HG03196 (cell line): ENCODE results near the gene LAMC2.
A peak's percentile ranks its signal among the peaks of the same experiment; 100 is the strongest.

Experiments
- ATAC-seq: cut with Tn5 transposase; IDR thresholded peaks from one replicate; pipeline ENCODE4 v1.9.1; 2021; ENCODE audit not compliant: unreplicated experiment

Gene LAMC2

DNA sequence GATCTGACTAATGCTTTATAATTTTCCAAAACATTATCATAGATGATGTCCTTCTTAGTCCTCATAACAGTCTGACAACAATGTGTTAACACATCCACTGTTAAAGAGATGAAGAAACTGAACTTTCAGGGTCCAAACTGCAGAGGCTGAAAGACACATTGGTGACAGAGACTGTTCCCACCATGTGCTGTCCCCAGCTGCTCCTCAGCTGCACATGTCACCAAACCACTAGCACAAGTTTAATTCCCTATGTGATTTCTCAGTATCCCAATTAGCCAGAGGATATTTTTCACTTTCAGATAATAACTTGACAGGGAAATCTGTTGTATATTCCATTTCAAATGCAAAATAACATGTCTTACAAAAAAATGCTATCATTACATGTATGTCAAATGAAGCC lies 24.6 kb downstream of the LAMC2 start:
- ATAC-seq = no peak

DNA sequence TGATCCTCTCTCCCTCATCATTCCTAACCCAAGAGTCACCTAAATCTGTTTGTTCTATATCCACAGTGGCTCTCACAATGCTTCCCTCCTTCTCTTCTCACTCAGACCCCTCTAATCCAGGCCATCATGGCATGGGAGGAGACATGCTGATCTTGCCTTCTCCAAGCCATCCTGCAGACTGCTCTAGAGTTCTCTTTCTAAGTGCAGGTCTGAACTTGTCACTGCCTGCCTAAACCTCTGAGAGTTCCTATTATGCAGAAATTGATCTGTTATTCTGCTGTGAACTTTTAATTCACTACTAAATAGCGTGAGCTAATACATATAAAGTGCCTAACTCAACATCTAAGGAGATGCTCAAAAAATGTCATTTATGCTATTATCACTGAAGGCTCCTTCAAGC lies 26.8 kb downstream of the LAMC2 start:
- ATAC-seq = no peak

DNA sequence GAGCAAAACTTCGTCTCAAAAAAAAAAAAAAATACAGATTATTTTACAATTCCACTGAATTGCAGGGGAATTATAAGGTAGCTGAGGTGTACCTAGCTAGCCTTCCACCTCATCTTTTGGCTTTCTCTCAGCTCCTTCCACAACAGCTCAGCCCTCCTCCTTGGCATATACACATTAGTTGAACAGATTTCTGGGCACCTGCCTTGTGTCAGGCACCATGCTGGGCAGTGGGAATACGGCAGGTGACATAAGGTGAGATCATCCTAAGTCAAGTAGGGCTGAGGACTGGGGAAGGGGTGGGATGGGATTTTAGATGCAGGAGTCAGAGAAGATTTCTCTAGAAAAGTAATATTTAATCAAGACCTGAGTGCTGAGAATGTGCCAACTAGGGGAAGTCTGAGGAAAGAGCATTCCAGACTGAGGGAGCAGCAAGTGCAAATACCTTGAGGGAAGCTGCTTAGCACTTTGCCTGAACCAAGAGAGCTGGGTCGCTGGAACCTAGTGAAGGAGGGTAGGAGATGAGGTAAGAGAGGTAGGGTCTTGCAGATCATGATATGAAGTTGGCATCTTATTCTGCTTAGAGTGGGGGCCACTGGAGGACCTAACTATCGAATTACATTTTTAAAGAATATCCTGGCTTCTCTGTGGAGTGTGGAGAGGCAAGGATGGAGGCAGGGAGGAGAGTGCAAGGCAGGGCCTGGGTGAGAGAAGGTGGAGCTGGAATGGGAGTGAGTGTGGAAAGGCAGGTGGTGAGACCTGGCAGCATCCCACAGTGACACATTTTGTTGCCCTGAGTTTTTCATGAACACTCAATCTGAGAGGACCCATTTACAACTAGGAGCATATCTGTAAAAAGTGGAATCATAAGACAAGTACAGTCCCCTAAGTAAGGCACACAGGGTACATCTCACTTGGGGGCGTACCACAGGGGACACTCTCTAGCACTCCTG lies 28.2 kb downstream of the LAMC2 start:
- no peak for ATAC-seq

DNA sequence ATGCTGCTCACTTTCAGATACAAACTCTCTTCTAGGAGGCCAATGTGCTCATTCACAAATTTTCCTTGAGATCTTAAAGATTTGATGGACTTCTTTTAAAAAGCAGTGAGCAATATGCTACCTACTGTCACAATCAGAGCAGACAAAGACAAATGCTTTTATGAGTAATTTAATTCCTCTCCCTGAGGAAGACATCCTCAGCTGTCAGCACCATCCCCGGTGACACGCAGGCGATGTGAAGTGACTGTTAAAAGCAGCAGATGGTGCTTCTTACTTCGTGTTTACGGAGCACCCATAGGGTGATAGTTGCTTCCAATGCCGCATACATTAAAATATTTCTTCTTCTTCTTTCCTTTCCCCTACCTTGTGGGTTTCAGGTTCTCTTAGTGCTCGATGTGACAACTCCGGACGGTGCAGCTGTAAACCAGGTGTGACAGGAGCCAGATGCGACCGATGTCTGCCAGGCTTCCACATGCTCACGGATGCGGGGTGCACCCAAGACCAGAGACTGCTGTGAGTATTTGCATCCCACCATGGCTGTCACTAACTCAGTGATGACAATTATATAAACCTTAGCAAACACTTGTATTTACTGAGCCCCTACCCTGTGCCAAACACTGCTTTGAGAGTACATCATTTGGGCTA lies 29.1 kb downstream of the LAMC2 start:
- no peak for ATAC-seq

DNA sequence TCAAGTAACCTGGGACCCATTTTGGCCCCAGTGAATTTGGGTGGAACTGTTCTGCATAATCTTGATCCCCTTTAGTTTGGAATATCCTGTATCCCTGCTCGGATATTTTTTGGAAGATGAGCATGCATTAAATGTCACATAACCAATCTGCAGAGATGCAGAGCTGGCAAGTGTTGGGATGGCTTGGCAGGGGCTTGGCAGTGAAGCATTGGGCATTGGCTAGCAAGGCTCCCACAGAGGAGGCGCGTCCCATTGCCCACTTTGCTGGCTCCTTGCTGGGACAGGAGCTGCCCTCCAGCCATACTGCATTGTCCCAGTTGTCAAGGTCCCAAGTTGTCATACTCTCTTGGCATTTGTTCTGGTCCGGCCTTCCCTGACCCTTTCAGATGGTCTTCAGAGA lies 29.9 kb downstream of the LAMC2 start:
- no peak for ATAC-seq

DNA sequence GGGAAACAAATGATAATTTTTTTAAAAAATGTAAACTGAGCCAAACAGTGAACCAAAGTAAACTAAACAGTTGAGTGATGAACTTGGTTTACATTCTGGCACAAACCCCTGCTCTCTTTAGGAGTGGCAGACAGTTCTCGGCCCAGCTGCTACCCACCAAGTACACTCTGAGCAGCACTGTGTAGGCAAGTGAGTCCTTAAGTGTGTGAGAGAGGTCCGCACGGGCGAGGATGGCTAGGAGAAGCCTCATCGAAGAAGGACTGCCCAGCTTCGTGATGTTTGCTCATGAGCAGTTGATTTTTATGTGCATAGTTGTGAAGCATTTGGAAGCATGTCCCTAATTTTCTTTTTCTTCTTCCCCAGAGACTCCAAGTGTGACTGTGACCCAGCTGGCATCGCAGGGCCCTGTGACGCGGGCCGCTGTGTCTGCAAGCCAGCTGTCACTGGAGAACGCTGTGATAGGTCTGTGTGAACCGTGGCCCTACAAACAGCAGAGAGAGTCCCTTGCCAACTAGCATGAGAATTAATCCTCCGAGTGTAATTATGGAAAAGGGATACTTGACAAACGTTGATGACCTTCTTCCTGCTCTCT lies 32.1 kb downstream of the LAMC2 start:
- no peak for ATAC-seq

DNA sequence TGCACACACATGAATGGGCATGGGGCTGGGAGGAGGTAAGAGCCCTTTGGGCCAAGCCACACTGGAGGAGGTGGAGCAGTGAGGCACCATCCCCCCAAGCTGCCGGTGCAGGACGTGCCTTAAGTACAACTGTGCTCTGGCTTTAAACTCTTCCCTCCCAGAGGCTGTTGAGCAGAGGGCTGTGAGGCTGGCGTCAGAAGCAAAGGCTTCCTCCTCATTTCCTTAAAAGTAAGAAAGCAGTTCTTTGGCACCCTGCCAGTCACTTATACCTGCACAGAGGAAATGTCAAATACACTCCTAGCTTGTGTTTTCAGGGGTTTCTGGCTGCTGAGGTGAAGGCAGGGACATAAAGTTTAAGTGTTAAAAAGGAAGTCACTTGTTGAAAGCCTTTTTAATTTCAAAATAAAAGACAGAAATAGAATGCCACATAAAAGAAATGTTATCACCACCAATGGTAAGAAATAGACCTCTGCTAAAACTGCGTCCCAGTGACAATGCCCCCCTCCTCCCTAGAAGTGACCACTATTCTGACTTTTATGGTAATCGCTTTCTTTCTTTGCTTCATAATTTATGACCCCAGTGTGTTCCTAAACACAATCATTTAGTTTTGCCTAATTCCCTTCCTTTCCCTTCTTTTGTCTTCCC lies 33.0 kb downstream of the LAMC2 start:
- ATAC-seq = no peak

DNA sequence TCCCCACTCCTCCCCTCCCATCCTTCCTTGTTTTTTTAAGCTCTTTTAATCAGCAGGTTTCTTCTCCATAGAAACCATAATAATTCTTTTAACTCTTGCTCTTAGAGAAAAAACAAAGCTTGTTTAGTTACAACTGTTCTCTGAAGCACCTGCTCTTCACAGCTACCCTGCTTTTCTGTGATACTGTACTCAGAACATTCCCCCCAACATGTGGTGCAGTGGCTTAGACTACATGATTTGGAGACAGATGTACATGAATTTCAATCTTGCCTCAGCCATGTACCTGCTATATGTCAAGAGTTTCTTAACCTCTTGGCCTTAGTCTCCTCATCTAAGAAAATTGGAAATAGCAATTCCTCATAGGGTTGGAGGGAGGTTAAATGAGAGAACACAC lies 33.5 kb downstream of the LAMC2 start:
- ATAC-seq = no peak

DNA sequence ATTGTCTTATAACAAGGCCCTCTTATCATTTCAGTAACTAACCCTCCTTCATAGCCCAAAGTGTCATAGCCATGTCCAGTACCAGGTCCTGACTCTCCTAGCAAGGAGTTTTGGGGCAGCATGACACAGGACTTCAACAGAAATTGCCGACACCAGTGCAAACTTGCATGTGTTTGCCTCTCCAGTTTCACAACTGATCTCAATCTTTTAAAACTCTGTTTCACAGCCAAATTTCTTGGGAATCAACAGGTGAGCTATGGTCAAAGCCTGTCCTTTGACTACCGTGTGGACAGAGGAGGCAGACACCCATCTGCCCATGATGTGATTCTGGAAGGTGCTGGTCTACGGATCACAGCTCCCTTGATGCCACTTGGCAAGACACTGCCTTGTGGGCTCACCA lies 36.8 kb downstream of the LAMC2 start:
- ATAC-seq = no peak

DNA sequence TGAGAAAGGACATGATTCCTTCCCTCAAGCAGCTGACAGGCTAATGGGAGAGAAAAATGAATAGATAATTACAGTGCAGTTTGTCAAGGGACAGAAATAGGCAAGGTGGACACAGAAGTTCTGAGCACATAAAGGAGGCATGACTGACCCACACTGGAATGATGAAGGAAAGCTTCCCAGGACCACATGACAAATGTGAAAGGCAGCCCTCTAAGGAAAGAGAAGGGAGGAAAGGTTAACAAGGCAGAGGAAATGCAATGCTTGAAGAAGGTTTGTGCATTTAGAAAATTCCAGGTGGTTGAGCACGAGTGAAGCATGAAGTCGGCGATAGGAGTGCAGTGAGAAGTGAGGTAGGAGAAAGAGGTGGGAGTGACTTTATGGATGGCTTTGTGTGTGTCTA lies 37.4 kb downstream of the LAMC2 start:
- ATAC-seq = no peak

DNA sequence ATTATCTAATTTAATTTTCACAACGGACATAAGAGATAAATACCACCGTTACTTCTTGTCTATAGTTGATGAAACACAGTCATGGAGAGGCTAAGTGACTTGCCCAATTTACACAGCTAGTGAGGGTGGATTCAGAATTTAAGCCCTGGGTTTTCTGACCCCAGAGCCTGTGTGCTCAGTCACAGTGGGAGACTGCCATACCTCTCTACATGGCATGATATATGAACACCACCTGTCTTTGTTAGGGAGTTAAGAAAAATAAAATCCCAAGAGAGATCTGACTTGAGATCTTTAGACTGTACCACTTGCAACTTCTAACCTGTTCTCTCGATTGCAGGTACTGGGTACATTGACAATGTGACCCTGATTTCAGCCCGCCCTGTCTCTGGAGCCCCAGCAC lies 40.3 kb downstream of the LAMC2 start:
- no peak for ATAC-seq

DNA sequence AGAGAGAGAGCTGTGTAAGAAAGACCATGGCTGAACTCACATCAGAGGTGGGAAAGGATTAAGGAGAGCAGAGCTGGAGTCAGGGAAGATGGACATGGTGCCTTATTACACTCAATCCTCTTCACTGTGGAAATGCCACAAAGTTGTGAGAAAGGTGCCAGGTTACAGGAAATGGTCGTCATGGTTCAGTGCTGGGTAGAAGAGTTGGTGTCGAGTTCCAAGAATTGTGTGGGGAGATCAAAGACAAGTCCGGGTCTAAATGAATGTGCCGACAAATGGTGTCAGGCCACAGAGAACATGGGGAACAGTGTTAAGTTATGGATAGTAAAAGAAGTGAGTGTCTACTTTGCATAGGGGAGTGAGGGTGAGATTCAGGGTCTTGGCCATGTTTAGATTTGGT lies 40.9 kb downstream of the LAMC2 start:
- ATAC-seq = no peak

DNA sequence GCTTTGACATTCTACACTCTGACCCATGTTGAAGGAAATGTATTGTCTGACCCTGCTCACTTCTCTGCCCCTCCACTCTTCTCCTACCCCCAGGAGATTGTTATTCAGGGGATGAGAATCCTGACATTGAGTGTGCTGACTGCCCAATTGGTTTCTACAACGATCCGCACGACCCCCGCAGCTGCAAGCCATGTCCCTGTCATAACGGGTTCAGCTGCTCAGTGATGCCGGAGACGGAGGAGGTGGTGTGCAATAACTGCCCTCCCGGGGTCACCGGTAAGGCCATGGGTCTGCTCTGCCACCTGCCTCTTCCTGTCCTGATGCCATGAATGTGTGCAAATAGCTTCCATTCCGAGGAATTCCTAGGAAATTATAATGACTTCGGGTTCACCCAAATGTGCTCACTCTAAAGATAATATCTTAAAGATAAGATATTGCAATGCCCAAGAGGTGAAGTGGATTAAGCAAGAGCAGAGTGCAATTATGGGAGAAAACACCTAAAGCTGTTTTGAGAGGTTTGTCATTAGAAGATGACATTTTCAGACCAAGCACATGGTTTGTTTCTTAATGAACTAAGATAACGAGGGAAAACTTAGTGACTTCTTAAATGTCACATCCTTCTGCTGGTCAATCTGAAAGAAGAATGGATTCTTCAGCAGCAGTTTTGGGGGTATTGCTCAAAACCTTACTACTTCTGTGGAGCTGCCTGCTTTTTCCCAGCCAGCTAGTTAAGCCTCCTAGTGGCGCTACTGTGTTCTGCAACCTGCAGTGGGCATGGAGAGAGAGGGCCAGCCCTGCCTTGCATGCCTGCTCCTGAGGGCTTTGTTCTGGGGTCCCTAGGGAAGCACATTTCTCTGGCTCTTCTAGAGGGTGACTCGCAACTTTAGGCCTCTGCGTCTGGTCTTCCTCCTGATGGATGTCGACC lies 41.6 kb downstream of the LAMC2 start:
- ATAC-seq = peak; percentile 51

DNA sequence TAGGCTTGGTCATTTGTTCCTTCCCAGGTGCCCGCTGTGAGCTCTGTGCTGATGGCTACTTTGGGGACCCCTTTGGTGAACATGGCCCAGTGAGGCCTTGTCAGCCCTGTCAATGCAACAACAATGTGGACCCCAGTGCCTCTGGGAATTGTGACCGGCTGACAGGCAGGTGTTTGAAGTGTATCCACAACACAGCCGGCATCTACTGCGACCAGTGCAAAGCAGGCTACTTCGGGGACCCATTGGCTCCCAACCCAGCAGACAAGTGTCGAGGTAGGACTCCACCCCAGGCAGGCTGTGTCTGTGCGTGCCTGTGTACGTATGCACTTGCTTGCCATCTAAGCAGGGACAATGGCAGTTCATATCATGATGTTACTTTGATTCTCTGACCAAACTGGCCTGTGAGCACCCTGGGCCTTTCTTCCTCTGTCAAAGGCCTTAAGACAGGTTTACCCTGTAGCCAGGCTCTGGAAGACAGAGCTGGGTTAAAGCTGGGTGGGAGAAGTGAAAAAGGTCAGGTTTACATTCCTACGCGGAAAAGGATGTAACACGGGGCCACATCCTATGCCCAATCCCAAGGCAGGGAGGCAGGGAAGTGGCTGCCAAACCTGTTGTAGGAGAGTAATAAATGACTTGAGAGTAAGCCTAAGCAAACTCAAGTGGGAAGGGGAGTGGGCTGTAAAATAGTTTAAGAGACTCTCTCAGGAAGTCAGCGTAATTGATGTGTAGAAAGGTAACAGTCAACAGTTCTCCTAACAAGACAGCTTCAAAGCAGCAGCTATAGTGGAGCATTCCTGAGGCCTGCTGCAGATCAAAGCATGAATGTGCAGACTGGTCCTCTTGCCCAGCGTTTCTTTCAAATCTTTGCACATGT lies 42.5 kb downstream of the LAMC2 start:
- ATAC-seq = no peak

DNA sequence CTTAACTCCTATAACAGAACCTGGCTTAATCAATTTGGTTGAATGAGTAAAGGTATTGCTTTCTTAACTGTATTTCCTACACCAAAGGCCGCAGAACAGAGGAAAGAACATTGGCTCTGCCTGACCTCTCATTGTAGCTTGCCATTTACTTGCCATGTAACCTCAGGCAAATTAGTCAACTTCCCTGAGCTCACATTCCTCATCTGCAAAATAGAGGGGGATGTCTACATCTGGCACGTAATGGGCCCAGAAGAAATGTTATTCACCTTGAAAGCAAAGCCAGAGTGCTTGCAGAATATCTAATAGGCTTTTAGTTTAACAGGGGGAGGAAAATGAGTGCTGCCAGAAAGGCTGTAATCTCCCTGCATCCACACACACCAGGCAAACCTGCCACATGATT lies 44.3 kb downstream of the LAMC2 start:
- ATAC-seq = no peak

DNA sequence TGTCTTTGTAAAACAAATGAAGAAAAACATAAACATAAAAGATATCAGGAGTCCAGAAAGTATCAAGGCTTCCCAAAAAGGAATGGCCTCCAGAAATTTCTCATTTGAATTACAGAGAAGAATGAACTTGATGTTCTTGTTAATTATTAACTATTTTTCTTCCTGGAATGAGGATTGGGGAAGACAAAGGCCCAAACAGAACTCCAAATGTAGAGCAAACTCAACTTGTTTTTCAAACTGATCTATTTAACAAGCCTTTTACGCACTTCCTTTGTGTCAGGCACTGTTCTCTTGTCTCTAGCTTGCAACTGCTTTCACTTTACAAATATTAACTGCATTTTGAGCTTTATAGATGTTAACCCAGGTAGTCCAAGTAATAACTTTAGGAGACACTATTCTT lies 45.5 kb downstream of the LAMC2 start:
- ATAC-seq = no peak

DNA sequence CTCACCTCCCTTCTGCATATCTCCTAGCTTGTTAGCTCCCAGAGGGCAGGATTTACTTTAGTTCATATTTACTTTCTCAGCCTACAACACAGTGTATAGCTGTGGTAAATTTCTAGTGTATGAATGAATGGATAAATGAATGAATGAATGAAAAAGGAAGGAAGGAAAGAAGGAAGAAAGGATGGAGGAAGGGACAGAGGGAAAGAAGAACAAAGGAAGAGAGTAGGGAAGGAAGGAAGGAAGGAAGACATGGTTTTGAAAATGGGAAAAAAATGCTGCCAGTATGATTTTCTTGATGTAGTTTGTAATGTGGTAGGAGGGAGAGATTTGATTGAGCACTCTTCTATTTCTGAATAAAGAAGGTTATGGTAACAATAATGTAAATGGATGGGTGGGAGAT lies 47.0 kb downstream of the LAMC2 start:
- no peak for ATAC-seq

DNA sequence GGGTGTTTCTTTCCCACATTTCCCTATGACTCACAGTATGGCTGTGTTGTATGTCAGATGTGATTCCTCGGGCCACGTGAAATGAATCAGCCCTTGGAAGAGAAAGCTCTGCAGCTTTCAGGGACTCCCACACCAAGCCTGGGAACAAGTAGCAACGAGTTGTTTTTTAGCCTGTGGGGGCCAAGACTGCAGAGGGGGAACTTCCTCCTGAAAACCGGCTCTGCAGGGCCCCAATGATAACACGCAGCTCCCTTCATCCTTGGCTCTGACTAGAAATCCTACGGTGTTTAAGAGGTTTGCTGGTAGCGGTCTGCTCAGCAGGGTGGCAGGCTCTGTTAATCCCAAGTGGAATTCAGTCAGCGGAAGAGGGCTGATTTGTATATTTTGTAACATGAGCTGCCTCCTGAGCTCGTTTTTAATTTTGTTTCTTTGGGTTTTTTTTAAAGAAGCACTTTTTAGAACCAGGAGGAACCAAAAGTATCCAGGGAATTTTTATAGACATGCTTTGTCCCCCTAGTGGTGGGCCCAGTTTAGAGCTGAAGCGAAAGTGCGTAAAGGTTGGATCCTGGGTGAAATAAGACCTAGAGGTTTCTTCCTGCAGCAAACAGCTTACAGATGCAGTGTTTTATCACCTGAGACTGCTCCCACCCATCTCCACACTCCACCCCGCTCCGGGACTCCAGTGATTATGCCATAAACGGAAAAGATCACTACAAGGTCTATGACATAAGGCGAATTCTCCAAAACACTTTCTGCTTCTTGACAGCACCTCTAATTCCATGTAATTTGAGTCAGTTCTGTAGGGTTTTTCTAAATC lies 48.8 kb downstream of the LAMC2 start:
- no peak for ATAC-seq

DNA sequence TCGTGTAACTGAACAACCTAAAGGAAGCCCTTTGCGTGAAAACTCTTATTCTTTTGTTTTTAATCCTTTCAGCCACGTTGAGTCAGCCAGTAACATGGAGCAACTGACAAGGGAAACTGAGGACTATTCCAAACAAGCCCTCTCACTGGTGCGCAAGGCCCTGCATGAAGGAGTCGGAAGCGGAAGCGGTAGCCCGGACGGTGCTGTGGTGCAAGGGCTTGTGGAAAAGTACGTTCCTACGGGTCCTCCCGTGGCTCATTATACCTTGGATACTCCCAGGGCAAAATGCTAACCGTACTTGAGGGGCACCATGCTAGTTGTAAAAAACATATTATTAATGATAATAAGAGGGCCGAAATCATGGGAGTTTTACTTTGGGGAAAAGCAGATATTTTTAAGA lies 49.4 kb downstream of the LAMC2 start:
- no peak for ATAC-seq
